ENCODE measurements around the gene TMEM116. TPM values are rescaled to one million over a fixed set of nuclear protein-coding genes. Genes with fewer than 3 reads are reported as not detected.

TMEM116 gene
- total RNA-seq, 1 donor from 2014 or later, result 8.2 TPM

DNA sequence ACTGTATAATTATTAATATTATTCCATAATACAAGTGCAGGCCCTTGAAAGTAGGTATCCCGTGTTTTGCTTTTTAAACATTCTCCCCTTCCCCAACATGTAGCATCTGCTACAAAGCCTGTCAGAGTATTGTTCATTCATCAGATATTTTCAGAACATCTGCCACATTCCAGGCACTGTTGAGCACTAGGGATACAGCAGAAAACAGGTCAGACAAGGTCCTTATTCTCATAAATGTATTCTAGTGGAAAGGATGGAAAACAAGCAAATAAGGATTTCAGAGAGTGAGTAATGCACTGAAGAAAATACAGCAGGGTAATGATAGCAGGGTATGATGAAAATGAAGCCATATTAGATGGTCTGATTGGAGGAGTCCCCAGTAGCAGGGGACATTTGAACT, 4.1 kb upstream of the TMEM116 start:
- peaks cover 24% of the 10 kb centered on the region for H3K4me1 Mint-ChIP-seq (ENCODE audit: unreplicated experiment)
- DNase-seq (ENCODE audit: low spot score), result no peak
- H3K4me3 Mint-ChIP-seq (ENCODE audit: unreplicated experiment), result peak overlapping the region; percentile 44
- peaks cover 8% of the 10 kb centered on the region for H3K27me3 Mint-ChIP-seq (ENCODE audit: unreplicated experiment)
- H3K36me3 Mint-ChIP-seq (ENCODE audit: low read depth, unreplicated experiment), result peaks cover 32% of the 10 kb centered on the region
- TF ChIP-seq, protein P1, sequence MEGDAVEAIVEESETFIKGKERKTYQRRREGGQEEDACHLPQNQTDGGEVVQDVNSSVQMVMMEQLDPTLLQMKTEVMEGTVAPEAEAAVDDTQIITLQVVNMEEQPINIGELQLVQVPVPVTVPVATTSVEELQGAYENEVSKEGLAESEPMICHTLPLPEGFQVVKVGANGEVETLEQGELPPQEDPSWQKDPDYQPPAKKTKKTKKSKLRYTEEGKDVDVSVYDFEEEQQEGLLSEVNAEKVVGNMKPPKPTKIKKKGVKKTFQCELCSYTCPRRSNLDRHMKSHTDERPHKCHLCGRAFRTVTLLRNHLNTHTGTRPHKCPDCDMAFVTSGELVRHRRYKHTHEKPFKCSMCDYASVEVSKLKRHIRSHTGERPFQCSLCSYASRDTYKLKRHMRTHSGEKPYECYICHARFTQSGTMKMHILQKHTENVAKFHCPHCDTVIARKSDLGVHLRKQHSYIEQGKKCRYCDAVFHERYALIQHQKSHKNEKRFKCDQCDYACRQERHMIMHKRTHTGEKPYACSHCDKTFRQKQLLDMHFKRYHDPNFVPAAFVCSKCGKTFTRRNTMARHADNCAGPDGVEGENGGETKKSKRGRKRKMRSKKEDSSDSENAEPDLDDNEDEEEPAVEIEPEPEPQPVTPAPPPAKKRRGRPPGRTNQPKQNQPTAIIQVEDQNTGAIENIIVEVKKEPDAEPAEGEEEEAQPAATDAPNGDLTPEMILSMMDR (IDR thresholded peaks at IDR 0.05; ENCODE audit: unreplicated experiment), result no peak
- H3K27ac Mint-ChIP-seq (ENCODE audit: unreplicated experiment), result no peak overlapping the region
- H3K9me3 Mint-ChIP-seq (ENCODE audit: unreplicated experiment), result no peaks in the 10 kb centered on the region

DNA sequence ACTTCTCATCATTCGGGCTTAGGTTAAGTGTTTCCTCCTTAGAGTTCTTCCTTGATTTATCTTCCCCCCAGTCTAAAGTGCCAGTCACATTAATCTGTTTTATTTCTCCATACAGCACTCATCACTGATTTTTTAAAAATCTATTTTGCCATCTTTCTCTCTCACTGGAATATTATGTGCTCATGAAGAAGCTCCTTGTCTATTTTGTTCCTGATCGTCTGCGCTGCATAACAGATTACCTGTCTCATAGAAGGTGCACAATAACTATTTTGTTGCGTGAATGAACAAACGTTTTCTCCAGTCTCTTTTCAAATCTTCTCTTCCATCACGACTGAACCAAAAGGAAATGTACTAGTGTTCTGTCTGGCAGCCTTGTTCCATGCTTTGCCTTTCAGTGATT, 3.0 kb upstream of the TMEM116 start:
- DNase-seq (ENCODE audit: low spot score), result no peak
- TF ChIP-seq, protein P1 (IDR thresholded peaks at IDR 0.05; ENCODE audit: unreplicated experiment), result no peak
- Mint-ChIP-seq H3K36me3 (ENCODE audit: low read depth, unreplicated experiment) (peaks cover 30% of the 10 kb centered on the region), H3K4me3 (ENCODE audit: unreplicated experiment) (peak overlapping the region; percentile 85), H3K27ac (ENCODE audit: unreplicated experiment) (peak overlapping the region; percentile 81), H3K27me3 (ENCODE audit: unreplicated experiment) (peaks cover 12% of the 10 kb centered on the region), H3K4me1 (ENCODE audit: unreplicated experiment) (peaks cover 33% of the 10 kb centered on the region), H3K9me3 (ENCODE audit: unreplicated experiment) (no peaks in the 10 kb centered on the region)

DNA sequence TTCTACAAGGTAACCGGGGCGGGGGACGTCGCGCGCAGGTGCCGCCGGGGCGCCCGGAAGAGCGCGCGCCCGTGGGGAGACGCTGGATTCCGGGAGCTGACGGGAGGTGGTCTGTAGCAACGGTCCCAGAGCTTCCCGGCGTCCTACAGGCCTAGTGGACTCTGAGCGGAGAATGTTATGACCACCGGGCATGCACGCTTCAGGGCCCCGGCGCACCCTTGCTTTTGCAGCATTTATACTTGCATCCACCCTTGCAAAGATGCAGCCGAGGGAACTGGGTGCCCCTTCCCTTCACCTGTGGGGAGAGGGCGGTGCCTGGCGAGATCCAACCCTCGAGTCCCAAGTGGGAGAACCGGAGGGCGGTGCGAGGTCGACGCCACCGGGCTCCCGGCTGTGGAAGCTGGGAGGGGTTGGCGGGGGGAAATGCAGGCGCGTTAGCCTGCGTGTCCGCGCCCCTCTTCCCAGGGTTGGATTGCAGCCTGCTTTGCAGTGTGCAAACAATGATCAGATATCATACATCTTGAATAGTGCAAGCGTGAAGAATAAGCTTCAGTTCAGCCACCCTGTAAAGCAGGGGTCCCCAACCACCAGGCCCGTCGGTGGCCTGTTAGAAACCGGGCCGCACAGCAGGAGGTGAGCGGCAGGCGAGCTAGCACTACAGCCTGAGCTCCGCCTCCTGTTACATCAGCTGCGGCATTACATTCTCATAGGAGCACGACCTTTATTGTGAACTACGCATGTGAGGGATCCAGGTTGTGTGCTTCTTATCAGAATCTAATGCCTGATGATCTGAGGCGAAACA, 837 bp upstream of the TMEM116 start:
- TF ChIP-seq, protein P1 (IDR thresholded peaks at IDR 0.05; ENCODE audit: unreplicated experiment), result peak; percentile 12
- Mint-ChIP-seq H3K4me1 (ENCODE audit: unreplicated experiment) (peaks cover 33% of the 10 kb centered on the region), H3K9me3 (ENCODE audit: unreplicated experiment) (no peaks in the 10 kb centered on the region), H3K36me3 (ENCODE audit: low read depth, unreplicated experiment) (peaks cover 27% of the 10 kb centered on the region), H3K4me3 (ENCODE audit: unreplicated experiment) (peak overlapping the region; percentile 84), H3K27me3 (ENCODE audit: unreplicated experiment) (peaks cover 12% of the 10 kb centered on the region), H3K27ac (ENCODE audit: unreplicated experiment) (peak overlapping the region; percentile 65)
- peak; percentile 56 for DNase-seq (ENCODE audit: low spot score)

DNA sequence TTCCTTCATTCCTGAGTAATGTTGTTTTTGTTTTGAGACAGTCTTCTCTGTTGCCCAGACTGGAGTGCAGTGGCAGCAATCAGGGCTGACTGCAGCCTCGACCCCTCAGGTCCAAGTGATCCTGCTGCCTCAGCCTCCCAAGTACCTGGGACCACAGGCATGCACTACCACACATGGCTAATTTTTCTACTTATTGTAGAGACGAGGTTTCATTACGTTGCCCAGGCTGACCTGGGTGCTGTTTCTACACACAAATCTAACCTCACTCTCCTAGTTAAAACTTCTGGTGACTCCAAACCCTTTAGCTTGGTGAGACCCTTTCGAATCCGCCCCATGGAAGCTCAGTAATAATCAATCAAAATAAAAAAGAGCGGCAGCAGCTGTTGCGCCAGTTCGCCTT, 1.3 kb downstream of the TMEM116 start:
- Mint-ChIP-seq H3K27me3 (ENCODE audit: unreplicated experiment) (peaks cover 12% of the 10 kb centered on the region), H3K4me3 (ENCODE audit: unreplicated experiment) (peak overlapping the region; percentile 96), H3K27ac (ENCODE audit: unreplicated experiment) (no peak overlapping the region), H3K4me1 (ENCODE audit: unreplicated experiment) (peaks cover 33% of the 10 kb centered on the region), H3K36me3 (ENCODE audit: low read depth, unreplicated experiment) (peaks cover 20% of the 10 kb centered on the region), H3K9me3 (ENCODE audit: unreplicated experiment) (no peaks in the 10 kb centered on the region)
- DNase-seq (ENCODE audit: low spot score), result no peak
- TF ChIP-seq, protein P1 (IDR thresholded peaks at IDR 0.05; ENCODE audit: unreplicated experiment), result no peak

Measured in endothelial cell (in vitro differentiated cells).